22Rv1 (cell line): ENCODE measurements around the gene TARBP2.
A peak's percentile ranks its signal among the peaks of the same experiment; 100 is the strongest.

Experiments used
- ZFX ChIP-seq: fragments of 450-650 bp; IDR thresholded peaks from 2 replicates; pipeline ENCODE4 v1.6.1; 2017; ENCODE audit warnings: antibody characterized with exemption, borderline replicate concordance
- TF ChIP-seq, protein P1 (sequence below): fragments of 450-650 bp; IDR thresholded peaks from 2 replicates; pipeline ENCODE4 v1.5.1; 2017; ENCODE audit warnings: mild to moderate bottlenecking

DNA sequence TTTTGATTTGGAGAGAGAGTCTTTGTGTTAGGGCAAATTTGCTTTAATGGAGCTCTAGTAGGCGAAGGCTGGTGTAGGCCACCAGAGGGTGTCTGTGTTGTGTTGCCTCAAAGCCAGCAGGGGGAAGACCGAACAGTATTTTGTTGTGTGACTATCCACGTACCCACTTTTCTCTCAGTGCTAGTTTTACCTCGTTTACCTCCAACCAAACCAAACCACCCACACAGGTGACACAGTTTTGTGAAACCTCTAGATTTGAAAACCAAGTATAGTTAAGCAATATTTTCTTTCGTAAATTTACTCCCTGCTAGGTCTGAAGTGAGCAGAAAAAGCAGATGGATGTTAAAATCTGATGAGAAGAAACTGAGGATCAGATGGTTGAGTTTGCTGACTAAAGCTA lies 42.5 kb downstream of the TARBP2 start:
- TF ChIP-seq, protein P1, sequence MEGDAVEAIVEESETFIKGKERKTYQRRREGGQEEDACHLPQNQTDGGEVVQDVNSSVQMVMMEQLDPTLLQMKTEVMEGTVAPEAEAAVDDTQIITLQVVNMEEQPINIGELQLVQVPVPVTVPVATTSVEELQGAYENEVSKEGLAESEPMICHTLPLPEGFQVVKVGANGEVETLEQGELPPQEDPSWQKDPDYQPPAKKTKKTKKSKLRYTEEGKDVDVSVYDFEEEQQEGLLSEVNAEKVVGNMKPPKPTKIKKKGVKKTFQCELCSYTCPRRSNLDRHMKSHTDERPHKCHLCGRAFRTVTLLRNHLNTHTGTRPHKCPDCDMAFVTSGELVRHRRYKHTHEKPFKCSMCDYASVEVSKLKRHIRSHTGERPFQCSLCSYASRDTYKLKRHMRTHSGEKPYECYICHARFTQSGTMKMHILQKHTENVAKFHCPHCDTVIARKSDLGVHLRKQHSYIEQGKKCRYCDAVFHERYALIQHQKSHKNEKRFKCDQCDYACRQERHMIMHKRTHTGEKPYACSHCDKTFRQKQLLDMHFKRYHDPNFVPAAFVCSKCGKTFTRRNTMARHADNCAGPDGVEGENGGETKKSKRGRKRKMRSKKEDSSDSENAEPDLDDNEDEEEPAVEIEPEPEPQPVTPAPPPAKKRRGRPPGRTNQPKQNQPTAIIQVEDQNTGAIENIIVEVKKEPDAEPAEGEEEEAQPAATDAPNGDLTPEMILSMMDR, result peak; percentile 81
- TF ChIP-seq ZFX, result no peak
